NCI-H226 (cell line): ENCODE measurements around the gene GLYATL1.

Experiments used
- DNase-seq: peaks from one replicate; pipeline ENCODE4 v3.0.0-alpha.2; 2015

GLYATL1 gene

GRCh38 chr11:58939277-58939676, at the start of gene GLYATL1:
GLYATL1 (plus strand) TSS chr11:58939488; CDS start chr11:58947088, 7,600 bp downstream.
- DNase-seq = no peak

GRCh38 chr11:58893899-58894298, 45.4 kb upstream of the GLYATL1 start:
- no peak for DNase-seq

GRCh38 chr11:58898106-58898505, 41.2 kb upstream of the GLYATL1 start:
- DNase-seq = no peak

GRCh38 chr11:58900479-58901420, 38.5 kb upstream of the GLYATL1 start:
- DNase-seq = peak; percentile 66

GRCh38 chr11:58902881-58903280, 36.4 kb upstream of the GLYATL1 start:
- no peak for DNase-seq

GRCh38 chr11:58905011-58905720, 34.1 kb upstream of the GLYATL1 start:
- DNase-seq = no peak

- peak; percentile 78 for DNase-seq
Observed at GRCh38 chr11:58905721-58906547, 33.4 kb upstream of the GLYATL1 start.

- DNase-seq = no peak
Observed at GRCh38 chr11:58907780-58908179, 31.5 kb upstream of the GLYATL1 start.

GRCh38 chr11:58912124-58912523, 27.2 kb upstream of the GLYATL1 start:
- no peak for DNase-seq

GRCh38 chr11:58913685-58914084, 25.6 kb upstream of the GLYATL1 start:
- no peak for DNase-seq

GRCh38 chr11:58914821-58915543, 24.3 kb upstream of the GLYATL1 start:
- no peak for DNase-seq

- no peak for DNase-seq
Observed at GRCh38 chr11:58916637-58917036, 22.7 kb upstream of the GLYATL1 start.

- no peak for DNase-seq
Observed at GRCh38 chr11:58917159-58917783, 22.0 kb upstream of the GLYATL1 start.

- no peak for DNase-seq
Observed at GRCh38 chr11:58919561-58919960, 19.7 kb upstream of the GLYATL1 start.

- DNase-seq = no peak
Observed at GRCh38 chr11:58919980-58920379, 19.3 kb upstream of the GLYATL1 start.

- no peak for DNase-seq
Observed at GRCh38 chr11:58921778-58922390, 17.4 kb upstream of the GLYATL1 start.

- no peak for DNase-seq
Observed at GRCh38 chr11:58922479-58922878, 16.8 kb upstream of the GLYATL1 start.

- peak; percentile 63 for DNase-seq
Observed at GRCh38 chr11:58923300-58923788, 15.9 kb upstream of the GLYATL1 start.

- DNase-seq = no peak
Observed at GRCh38 chr11:58924230-58924629, 15.1 kb upstream of the GLYATL1 start.

- DNase-seq = no peak
Observed at GRCh38 chr11:58926251-58926650, 13.0 kb upstream of the GLYATL1 start.

GRCh38 chr11:58926695-58927094, 12.6 kb upstream of the GLYATL1 start:
- DNase-seq = no peak
